ENCODE data around the gene LRRC45.

The LRRC45 gene

GRCh38 chr17:82053556-82054263 is 30.6 kb downstream of the LRRC45 start:
- no peak for DNase-seq

DNA sequence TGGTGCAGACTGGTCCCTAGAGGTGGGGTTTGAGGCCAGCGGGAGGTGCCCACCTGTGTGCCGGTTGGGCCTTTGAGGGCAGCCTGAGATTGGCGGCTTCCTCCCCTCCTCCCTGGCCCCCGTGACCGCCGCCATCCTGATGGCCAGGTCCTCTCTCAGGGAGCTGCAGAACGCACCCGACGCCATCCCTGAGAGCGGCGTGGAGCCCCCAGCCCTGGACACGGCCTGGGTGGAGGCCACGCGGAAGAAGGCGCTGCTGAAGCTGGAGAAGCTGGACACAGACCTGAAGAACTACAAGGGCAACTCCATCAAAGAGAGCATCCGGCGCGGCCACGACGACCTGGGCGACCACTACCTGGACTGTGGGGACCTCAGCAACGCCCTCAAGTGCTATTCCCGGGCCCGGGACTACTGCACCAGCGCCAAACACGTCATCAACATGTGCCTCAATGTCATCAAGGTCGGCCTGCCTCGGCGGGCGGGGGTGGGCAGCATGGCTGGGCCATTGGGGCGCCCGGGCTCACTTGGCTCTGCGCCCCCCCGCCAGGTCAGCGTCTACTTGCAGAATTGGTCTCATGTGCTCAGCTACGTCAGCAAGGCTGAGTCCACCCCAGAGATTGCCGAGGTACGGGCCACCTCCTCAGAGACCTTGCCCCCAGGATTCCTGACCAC is 31.4 kb downstream of the LRRC45 start:
- no peak for DNase-seq

DNA sequence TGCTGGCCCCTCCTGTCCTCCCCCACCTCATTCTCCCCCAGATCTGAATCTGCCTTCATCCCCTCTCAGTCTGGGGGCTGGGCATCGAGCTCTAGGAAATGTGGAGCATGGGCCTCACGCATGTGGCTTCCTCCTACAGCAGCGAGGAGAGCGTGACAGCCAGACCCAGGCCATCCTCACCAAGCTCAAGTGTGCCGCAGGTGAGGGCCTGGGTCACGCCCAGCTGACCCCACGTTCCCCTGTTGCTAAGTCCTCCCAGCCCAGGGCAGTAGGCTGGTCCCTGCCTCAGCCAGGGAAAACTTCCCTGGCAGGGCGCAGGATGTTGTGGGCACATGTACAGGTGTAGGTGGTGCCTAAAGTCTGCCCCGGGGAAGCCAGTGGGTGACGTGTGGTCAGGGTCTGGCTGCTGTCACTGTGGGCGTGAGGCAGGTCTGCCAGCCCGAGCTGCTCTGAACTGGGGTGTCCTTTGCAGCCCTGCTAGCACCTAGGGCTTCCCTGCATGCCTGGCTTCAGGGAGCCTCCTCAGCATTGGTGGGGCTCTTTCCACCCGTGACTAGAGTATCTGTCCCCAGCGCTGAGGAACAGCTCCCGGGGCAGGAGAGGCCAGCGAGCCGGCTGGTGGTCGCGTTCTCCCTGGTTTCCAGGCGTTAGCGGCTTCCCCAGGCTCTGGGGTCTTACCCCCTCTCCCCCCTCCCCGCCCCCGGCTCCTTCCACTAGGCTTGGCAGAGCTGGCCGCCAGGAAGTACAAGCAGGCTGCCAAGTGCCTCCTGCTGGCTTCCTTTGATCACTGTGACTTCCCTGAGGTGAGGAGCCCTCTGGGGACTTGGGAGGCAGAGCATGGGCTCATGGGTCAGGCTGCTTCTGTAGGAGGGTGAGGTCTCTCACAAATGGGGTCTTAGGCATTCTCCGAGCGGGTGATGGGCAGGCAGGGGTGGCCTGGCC is 32.2 kb downstream of the LRRC45 start:
- DNase-seq: no peak

GRCh38 chr17:82055965-82056728 is 33.0 kb downstream of the LRRC45 start:
- no peak for DNase-seq

- DNase-seq: no peak
These were observed 33.9 kb downstream of the LRRC45 start for GRCh38 chr17:82056729-82057621.

DNA sequence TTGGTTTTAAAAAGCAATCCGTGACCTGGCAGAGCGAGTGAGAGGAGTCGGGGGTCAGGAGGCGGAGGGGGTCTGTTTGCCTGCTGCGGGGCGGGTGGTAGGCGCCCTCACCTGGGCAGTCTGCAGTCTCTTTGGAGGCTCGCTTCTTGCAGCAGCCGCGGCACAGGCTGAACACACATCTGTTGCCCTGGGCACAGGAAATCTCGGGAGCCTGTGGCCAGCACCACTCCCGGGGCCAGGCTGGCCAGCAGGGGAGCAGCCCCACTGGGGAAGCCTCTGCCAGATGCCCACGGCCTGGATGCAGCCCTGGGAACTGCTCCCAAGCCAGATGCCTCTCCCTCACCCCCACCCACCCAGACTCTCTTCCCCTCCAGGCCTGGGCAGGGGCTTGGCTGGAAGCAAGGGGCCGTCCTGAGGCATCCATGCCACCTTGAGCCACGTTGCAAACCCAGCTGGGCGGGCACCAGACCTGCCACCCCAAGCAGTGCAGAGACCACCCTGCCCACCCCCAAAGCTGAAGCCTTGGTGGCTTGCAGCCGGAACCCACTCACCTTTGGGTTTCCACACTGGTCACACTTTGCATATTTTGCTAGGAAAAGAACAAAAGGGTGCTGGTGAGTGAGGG is 35.2 kb downstream of the LRRC45 start:
- DNase-seq: no peak

- DNase-seq: no peak
These were observed 35.7 kb downstream of the LRRC45 start for GRCh38 chr17:82058855-82059249.

GRCh38 chr17:82059272-82060000 is 36.3 kb downstream of the LRRC45 start:
- no peak for DNase-seq

- DNase-seq: no peak
These were observed 36.9 kb downstream of the LRRC45 start for GRCh38 chr17:82060001-82060380.

GRCh38 chr17:82060614-82061013 is 37.5 kb downstream of the LRRC45 start:
- no peak for DNase-seq

DNA sequence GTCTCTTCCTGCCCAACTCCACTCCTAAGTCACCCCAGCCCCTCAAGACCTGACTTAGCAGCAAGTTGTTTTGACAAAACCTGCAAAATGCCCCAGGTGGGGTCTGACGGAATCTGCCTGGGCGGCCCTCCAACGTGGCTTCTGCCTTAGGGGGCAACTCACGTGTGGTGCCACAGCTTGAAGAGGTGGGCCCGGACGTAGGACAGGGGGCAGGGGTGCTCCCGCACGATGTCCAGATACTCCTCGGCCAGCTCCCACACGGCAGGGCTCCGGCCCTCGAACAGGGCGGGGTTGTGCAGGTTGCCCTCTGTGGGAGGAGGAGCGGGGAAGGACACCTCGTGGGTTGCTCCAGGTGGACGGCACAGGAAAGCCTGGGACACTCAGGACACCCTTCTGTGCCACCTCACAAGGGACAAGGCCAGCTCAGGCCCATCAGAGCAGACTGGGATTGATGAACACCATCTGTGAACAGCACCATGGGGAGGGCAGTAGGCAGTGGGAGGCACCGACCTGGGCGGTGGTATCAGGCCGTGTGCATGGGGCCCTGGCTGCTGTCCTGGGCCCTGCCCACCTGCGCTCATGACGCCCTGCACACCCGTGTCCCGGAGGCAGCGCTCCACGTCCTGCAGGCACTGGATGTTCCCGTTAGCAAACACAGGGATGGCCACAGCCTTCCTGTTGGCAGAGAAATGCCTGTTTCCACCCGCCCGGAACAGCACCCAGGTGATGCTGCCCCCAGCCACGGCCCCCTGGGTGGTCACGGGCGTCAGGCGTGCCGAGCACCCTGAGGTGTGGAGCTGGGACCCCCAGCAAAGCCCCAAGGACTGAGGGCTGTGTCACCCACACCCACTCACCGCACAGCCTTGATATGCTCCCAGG is 38.2 kb downstream of the LRRC45 start:
- DNase-seq: no peak

GRCh38 chr17:82062076-82062983 is 39.2 kb downstream of the LRRC45 start:
- DNase-seq: no peak

GRCh38 chr17:82062984-82063368 is 39.9 kb downstream of the LRRC45 start:
- DNase-seq: no peak

DNA sequence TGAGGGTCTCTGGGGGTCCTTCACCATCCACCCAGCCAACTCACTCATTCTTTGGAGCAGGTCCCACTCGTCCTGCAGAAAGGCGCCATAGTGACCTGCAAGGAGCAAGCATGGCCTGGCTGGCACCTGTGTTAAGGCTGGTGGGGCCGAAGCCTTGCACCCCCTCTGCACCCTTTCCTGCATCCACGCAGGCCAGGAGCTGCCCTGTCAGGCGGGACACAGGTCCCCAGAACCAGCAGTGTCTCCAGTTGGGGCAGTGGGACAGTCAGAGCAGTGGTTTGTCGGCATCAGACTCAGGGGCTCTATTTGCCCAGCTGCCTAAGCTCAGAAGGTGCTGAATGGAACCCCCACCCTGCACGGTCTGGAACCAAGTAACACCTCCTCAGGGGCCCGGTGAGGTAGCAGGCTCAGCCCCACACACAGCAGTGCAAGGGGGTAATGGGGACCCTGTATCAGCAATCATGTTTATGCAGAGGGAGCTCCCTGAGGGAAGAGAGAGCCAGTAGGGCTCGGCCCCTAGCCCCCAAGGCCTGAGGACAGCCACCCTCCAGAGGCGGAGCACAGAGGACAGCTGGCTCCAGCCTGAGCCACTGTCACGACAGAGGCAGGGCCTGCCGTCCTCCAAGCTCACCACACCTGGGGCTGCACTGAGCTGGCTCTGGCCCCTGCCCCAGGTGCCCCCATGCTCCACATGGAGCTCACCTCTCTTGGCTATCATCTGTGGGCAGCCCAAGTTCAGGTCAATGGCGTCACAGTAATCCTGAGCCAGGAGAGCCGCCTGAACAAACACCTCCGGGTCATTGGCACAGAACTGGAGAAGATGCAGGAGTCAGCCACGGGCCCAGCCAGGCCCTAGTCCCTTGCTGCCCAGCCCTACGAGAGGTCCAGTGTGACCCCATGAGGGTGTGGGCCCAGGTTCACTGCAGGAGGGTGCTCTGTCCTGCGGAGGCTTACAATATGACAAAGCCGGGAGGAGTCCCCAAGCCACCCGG is 40.6 kb downstream of the LRRC45 start:
- no peak for DNase-seq

- DNase-seq: no peak
These were observed 41.5 kb downstream of the LRRC45 start for GRCh38 chr17:82064433-82065192.

DNA sequence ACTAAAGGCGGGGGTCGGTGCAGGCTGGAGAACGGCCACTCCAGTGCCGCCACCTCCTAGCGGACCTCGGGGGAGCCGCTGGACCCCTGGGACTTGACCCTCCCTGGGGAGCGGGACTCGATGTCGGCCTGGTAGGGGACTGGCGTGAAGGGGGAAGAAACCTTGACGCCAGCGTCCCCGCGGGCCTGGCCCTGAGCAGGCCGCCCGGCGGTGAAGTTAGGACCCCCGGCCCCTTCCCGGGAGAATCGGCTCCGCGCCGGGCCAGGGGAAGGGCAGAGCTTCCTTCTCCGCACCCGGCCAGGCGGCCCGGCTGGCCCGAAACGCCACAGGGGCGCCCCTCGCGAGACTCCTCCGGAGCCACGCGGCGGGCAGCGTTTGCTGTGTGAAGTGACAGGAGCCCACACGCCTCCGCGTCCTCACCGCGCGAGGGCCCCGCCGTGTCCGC is 42.1 kb downstream of the LRRC45 start:
- no peak for DNase-seq
